Measurements from ENCODE around the gene PPIF. TPM values are rescaled to one million over a fixed set of nuclear protein-coding genes. Genes with fewer than 3 reads are reported as not detected.

Gene PPIF
- total RNA-seq, 4 donors from 2014 or later, result 0.26 to 22.6 (median 12.7) TPM

DNA sequence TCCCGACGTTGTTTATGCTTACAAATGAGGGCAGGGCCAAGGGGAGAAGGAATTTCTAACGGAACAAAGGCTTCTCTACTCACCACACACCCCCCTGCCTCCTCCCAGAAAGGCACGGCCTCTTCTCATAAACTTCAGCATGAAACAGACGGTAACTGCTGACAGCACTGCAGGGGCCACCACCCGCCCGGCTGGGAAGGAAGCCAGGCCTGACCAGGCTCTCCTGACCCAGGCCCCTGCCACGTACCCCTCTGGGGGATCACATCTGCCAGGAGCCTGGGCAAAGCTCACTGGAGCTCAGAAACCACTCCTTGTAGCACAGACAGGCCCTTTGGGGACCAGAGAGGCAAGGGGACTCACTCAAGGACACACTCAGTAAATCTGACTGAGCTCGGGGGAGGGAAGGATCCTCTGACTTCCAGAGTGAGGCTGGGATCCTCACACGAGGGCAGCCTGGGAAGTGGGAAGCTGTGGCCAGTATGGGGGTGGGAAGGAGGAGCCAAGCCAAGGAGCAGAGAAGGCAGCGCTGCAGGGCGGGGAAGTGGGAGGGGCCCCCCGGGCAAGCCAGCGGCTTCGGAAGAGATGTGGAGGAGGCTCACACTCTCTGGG lies 52.1 kb downstream of the PPIF start:
- H3K36me3 ChIP-seq, result no peaks in the 10 kb centered on the region
- H3K4me3 ChIP-seq, result no peak overlapping the region
- no peaks in the 10 kb centered on the region for H3K27me3 ChIP-seq
- intact Hi-C loops (cut with DNase I; ENCODE audit: low total_unique reads), result loop anchor here (2.0 kb wide), 1 partner anchor 45 kb away; the partner anchor contains the start of gene ZCCHC24
- DNase-seq, result peak; percentile 94 to 96
- no peak overlapping the region for H3K27ac ChIP-seq
- peaks cover 47 to 59% of the 10 kb centered on the region in 2 donors for H3K4me1 ChIP-seq
- TF ChIP-seq, protein P1, sequence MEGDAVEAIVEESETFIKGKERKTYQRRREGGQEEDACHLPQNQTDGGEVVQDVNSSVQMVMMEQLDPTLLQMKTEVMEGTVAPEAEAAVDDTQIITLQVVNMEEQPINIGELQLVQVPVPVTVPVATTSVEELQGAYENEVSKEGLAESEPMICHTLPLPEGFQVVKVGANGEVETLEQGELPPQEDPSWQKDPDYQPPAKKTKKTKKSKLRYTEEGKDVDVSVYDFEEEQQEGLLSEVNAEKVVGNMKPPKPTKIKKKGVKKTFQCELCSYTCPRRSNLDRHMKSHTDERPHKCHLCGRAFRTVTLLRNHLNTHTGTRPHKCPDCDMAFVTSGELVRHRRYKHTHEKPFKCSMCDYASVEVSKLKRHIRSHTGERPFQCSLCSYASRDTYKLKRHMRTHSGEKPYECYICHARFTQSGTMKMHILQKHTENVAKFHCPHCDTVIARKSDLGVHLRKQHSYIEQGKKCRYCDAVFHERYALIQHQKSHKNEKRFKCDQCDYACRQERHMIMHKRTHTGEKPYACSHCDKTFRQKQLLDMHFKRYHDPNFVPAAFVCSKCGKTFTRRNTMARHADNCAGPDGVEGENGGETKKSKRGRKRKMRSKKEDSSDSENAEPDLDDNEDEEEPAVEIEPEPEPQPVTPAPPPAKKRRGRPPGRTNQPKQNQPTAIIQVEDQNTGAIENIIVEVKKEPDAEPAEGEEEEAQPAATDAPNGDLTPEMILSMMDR (IDR thresholded peaks at IDR 0.05), result no peak
- peak; percentile 10 to 28 for TF ChIP-seq POLR2A (IDR thresholded peaks at IDR 0.05)
- H3K9me3 ChIP-seq, result no peaks in the 10 kb centered on the region

DNA sequence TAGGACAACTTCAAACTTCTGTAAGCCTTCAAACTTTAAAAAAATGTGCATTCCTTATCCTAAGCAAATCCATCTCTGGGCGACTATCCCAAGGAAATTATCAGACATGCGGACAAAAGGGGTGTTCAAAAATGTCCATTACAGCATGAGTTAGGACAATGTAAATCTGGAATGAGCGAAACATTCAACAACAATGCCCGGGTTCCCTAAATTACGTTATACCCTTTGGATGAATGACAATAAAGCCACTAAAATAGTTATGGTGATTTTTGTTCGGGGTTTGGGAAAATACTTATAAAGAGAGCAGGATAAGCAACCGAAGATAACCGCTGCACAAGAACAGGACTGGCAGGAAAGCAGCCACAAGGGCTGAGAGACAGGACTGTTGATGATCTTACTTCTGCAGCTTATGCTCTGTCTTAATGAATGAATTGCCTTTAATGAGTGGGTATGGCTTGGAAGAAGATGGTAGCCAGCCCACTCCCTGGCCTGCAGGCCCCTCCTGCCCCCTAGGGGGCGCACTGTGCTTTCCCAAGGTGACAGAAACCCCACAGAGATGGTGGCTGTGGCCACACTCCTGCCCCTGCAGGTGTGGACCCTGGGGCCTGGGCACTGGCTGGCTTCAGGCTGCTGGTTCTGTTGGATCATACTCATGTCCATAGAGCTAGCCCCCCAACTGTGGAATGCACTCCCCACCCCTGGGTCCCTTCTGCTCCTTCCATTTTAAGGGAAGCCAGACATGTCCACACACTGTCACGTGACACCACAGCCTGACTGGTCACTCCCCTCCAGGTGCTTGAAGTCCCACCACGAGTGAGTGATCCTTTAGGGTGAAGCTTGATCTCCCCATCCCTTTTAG lies 53.1 kb downstream of the PPIF start:
- Histone ChIP-seq H3K27ac (no peak overlapping the region), H3K27me3 (no peaks in the 10 kb centered on the region), H3K4me1 (peaks cover 56 to 69% of the 10 kb centered on the region in 2 donors), H3K4me3 (no peak overlapping the region), H3K36me3 (no peaks in the 10 kb centered on the region), H3K9me3 (no peaks in the 10 kb centered on the region)
- no peak for TF ChIP-seq POLR2A (IDR thresholded peaks at IDR 0.05)
- TF ChIP-seq, protein P1 (IDR thresholded peaks at IDR 0.05), result peak in 3 of 4 experiments; percentile 34 to 43 (median 34)
- no peak for DNase-seq
- intact Hi-C loops (cut with DNase I; ENCODE audit: low total_unique reads), result no loop called here

DNA sequence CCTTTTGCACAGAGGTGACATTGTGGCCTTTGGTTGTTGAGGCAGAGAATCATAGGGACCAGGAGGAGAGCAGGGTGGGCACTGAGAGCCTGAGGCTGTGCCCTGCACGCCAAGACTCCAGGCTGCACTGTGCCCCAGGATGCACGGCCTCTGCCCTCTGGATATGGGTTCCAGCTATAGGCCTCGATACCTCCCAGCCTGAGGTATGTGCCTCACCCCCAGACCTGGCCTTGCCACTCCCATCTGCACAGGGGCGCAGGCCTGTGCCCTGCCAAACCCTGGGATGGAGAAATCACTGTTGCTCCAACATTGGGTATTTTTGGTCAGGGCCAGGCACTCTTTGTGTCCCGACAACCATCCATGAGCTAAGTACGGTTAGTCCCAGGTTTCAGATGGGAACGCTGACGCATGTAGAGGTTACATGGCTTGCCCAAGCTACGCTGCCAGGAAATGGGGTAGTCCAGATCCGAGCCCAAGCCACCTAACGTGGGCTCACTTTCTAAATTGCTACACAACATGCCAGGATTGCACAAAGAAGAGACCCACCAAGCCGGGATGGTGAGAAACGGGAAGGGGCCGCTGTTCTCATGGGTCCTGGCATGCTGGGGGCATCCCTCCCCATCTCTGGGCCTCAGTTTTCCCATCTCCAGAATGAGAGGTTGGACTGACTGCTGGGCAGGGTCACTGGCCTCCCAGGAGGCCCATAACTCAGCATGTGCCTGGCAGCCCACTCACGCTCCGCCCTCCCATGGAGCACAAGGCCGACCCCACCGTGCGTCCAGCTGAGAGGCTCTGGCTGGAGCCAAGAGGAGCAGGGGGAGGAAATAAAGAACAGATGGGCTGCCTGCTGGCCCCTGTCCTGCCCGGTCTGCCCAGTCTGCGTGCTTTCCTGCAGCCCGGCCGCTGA lies 54.0 kb downstream of the PPIF start:
- DNase-seq, result peak; percentile 88 to 90
- Histone ChIP-seq H3K9me3 (no peaks in the 10 kb centered on the region), H3K36me3 (no peaks in the 10 kb centered on the region), H3K27ac (no peak overlapping the region), H3K4me3 (no peak overlapping the region), H3K4me1 (peaks cover 63 to 78% of the 10 kb centered on the region in 2 donors), H3K27me3 (no peaks in the 10 kb centered on the region)
- TF ChIP-seq, protein P1 (IDR thresholded peaks at IDR 0.05), result no peak
- TF ChIP-seq POLR2A (IDR thresholded peaks at IDR 0.05), result peak in 1 of 2 donors; percentile 11
- intact Hi-C loops (cut with DNase I; ENCODE audit: low total_unique reads), result no loop called here

DNA sequence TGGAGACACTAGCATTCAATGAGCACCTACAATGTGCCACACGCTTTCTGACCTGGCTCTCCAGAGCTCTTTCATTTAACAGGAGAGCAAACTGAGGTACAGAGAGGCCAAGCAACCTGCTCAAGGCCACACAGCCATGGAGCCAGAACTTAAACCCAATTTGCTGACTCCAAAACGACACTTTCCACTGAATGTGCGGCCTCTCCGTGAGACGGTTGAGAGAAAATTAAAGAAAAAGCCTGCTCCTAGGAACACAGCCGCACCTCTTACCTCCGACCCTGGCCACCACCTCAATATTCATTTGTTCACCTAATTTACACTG lies 55.3 kb downstream of the PPIF start:
- intact Hi-C loops (cut with DNase I; ENCODE audit: low total_unique reads), result no loop called here
- Histone ChIP-seq H3K27me3 (no peaks in the 10 kb centered on the region), H3K36me3 (no peaks in the 10 kb centered on the region), H3K9me3 (no peaks in the 10 kb centered on the region), H3K4me1 (peaks cover 61 to 80% of the 10 kb centered on the region in 2 donors), H3K4me3 (no peak overlapping the region), H3K27ac (no peak overlapping the region)
- TF ChIP-seq, protein P1 (IDR thresholded peaks at IDR 0.05), result no peak
- TF ChIP-seq POLR2A (IDR thresholded peaks at IDR 0.05), result no peak
- DNase-seq, result peak in 1 of 2 donors; percentile 17
